ENCODE data around the gene MAP2K6.

MAP2K6 gene

GRCh38 chr17:69444023-69444422 lies 29.5 kb downstream of the MAP2K6 start:
- H2BK15ac ChIP-seq (replicated peaks; ENCODE audit: low read depth) = no peak overlapping the region
- no peaks in the 10 kb centered on the region for H3K27me3 ChIP-seq (ENCODE audit: insufficient read depth, low read length, poor library complexity)
- H3K4ac ChIP-seq (ENCODE audit: low read depth, low read length) = no peak overlapping the region
- H3K23ac ChIP-seq (ENCODE audit: low read length) = no peak overlapping the region
- no peak overlapping the region for H3K4me3 ChIP-seq (ENCODE audit: low read length)
- no peak overlapping the region for H2AK5ac ChIP-seq (ENCODE audit: low read length)
- no peak overlapping the region for H4K5ac ChIP-seq (ENCODE audit: low read length)
- H3K9ac ChIP-seq (ENCODE audit: low read length) = no peak overlapping the region
- no peaks in the 10 kb centered on the region for H3K79me1 ChIP-seq (ENCODE audit: low read length)
- no peak overlapping the region for H3K18ac ChIP-seq (ENCODE audit: low read length)
- no peaks in the 10 kb centered on the region for H3K36me3 ChIP-seq (ENCODE audit: control insufficient read depth, insufficient read depth, low read length)
- H3K56ac ChIP-seq (ENCODE audit: low read length) = no peak overlapping the region
- H3K4me2 ChIP-seq (ENCODE audit: low read length) = no peak overlapping the region
- H3K27ac ChIP-seq (ENCODE audit: low read depth, low read length) = no peak overlapping the region
- WGBS (ENCODE audit: extremely low coverage, insufficient coverage, low lambda C conversion rate) = no CpG with 5 or more reads among the region's 1 CpG
- no peak overlapping the region for H4K8ac ChIP-seq (ENCODE audit: low read depth, low read length)
- no peak for DNase-seq
- H3K79me2 ChIP-seq (ENCODE audit: control insufficient read depth, insufficient read depth, low read length) = no peaks in the 10 kb centered on the region
- H3K4me1 ChIP-seq (ENCODE audit: control insufficient read depth, low read depth, low read length) = peaks cover 6% of the 10 kb centered on the region
- no peak overlapping the region for H2BK5ac ChIP-seq (ENCODE audit: low read length)
- no peak overlapping the region for H2BK120ac ChIP-seq (ENCODE audit: low read depth, low read length)

GRCh38 chr17:69445132-69445531 lies 30.6 kb downstream of the MAP2K6 start:
- H4K5ac ChIP-seq (ENCODE audit: low read length) = no peak overlapping the region
- H3K4me3 ChIP-seq (ENCODE audit: low read length) = no peak overlapping the region
- no peak overlapping the region for H3K18ac ChIP-seq (ENCODE audit: low read length)
- no peak overlapping the region for H2BK15ac ChIP-seq (replicated peaks; ENCODE audit: low read depth)
- no peaks in the 10 kb centered on the region for H3K79me1 ChIP-seq (ENCODE audit: low read length)
- H4K8ac ChIP-seq (ENCODE audit: low read depth, low read length) = no peak overlapping the region
- H3K27ac ChIP-seq (ENCODE audit: low read depth, low read length) = no peak overlapping the region
- H3K9ac ChIP-seq (ENCODE audit: low read length) = no peak overlapping the region
- H3K36me3 ChIP-seq (ENCODE audit: control insufficient read depth, insufficient read depth, low read length) = no peaks in the 10 kb centered on the region
- no peak overlapping the region for H3K4me2 ChIP-seq (ENCODE audit: low read length)
- no CpG with 5 or more reads among the region's 2 CpGs for WGBS (ENCODE audit: extremely low coverage, insufficient coverage, low lambda C conversion rate)
- no peak overlapping the region for H2BK120ac ChIP-seq (ENCODE audit: low read depth, low read length)
- no peak for DNase-seq
- no peak overlapping the region for H2BK5ac ChIP-seq (ENCODE audit: low read length)
- H3K56ac ChIP-seq (ENCODE audit: low read length) = no peak overlapping the region
- no peaks in the 10 kb centered on the region for H3K27me3 ChIP-seq (ENCODE audit: insufficient read depth, low read length, poor library complexity)
- H2AK5ac ChIP-seq (ENCODE audit: low read length) = no peak overlapping the region
- peak overlapping the region; percentile 52 for H3K4ac ChIP-seq (ENCODE audit: low read depth, low read length)
- H3K4me1 ChIP-seq (ENCODE audit: control insufficient read depth, low read depth, low read length) = peaks cover 6% of the 10 kb centered on the region
- no peak overlapping the region for H3K23ac ChIP-seq (ENCODE audit: low read length)
- H3K79me2 ChIP-seq (ENCODE audit: control insufficient read depth, insufficient read depth, low read length) = no peaks in the 10 kb centered on the region

- H3K4me1 ChIP-seq (ENCODE audit: control insufficient read depth, low read depth, low read length) = peaks cover 17% of the 10 kb centered on the region
- peak overlapping the region; percentile 96 for H3K18ac ChIP-seq (ENCODE audit: low read length)
- no peak overlapping the region for H3K4me2 ChIP-seq (ENCODE audit: low read length)
- no peaks in the 10 kb centered on the region for H3K79me1 ChIP-seq (ENCODE audit: low read length)
- H3K9ac ChIP-seq (ENCODE audit: low read length) = peak overlapping the region; percentile 12
- peak overlapping the region; percentile 66 for H3K27ac ChIP-seq (ENCODE audit: low read depth, low read length)
- H2AK5ac ChIP-seq (ENCODE audit: low read length) = peak overlapping the region; percentile 59
- peak overlapping the region; percentile 41 for H3K4ac ChIP-seq (ENCODE audit: low read depth, low read length)
- no peak overlapping the region for H2BK15ac ChIP-seq (replicated peaks; ENCODE audit: low read depth)
- H2BK120ac ChIP-seq (ENCODE audit: low read depth, low read length) = peak overlapping the region; percentile 30
- no peak overlapping the region for H4K5ac ChIP-seq (ENCODE audit: low read length)
- no peak overlapping the region for H3K23ac ChIP-seq (ENCODE audit: low read length)
- DNase-seq = no peak
- no peak overlapping the region for H4K8ac ChIP-seq (ENCODE audit: low read depth, low read length)
- no peaks in the 10 kb centered on the region for H3K79me2 ChIP-seq (ENCODE audit: control insufficient read depth, insufficient read depth, low read length)
- no peaks in the 10 kb centered on the region for H3K36me3 ChIP-seq (ENCODE audit: control insufficient read depth, insufficient read depth, low read length)
- H3K4me3 ChIP-seq (ENCODE audit: low read length) = no peak overlapping the region
- H3K56ac ChIP-seq (ENCODE audit: low read length) = peak overlapping the region; percentile 81
- WGBS (ENCODE audit: extremely low coverage, insufficient coverage, low lambda C conversion rate) = no CpG with 5 or more reads among the region's 5 CpGs
- peak overlapping the region; percentile 48 for H2BK5ac ChIP-seq (ENCODE audit: low read length)
- H3K27me3 ChIP-seq (ENCODE audit: insufficient read depth, low read length, poor library complexity) = no peaks in the 10 kb centered on the region
Observed at GRCh38 chr17:69447726-69448125, 33.2 kb downstream of the MAP2K6 start.

GRCh38 chr17:69448431-69449102 lies 34.1 kb downstream of the MAP2K6 start:
- no CpG with 5 or more reads among the region's 16 CpGs for WGBS (ENCODE audit: extremely low coverage, insufficient coverage, low lambda C conversion rate)
- Histone ChIP-seq H2BK5ac (ENCODE audit: low read length) (peak overlapping the region; percentile 93), H2AK5ac (ENCODE audit: low read length) (peak overlapping the region; percentile 38), H3K4ac (ENCODE audit: low read depth, low read length) (peak overlapping the region; percentile 84), H3K27me3 (ENCODE audit: insufficient read depth, low read length, poor library complexity) (no peaks in the 10 kb centered on the region), H3K4me1 (ENCODE audit: control insufficient read depth, low read depth, low read length) (peaks cover 17% of the 10 kb centered on the region), H3K9ac (ENCODE audit: low read length) (peak overlapping the region; percentile 53), H2BK120ac (ENCODE audit: low read depth, low read length) (peak overlapping the region; percentile 10), H4K8ac (ENCODE audit: low read depth, low read length) (no peak overlapping the region), H3K18ac (ENCODE audit: low read length) (peak overlapping the region; percentile 88), H3K36me3 (ENCODE audit: control insufficient read depth, insufficient read depth, low read length) (no peaks in the 10 kb centered on the region), H3K23ac (ENCODE audit: low read length) (peak overlapping the region; percentile 82), H3K79me2 (ENCODE audit: control insufficient read depth, insufficient read depth, low read length) (no peaks in the 10 kb centered on the region), H2BK15ac (replicated peaks; ENCODE audit: low read depth) (no peak overlapping the region), H3K4me3 (ENCODE audit: low read length) (no peak overlapping the region), H4K5ac (ENCODE audit: low read length) (no peak overlapping the region), H3K79me1 (ENCODE audit: low read length) (no peaks in the 10 kb centered on the region), H3K4me2 (ENCODE audit: low read length) (peak overlapping the region; percentile 23), H3K56ac (ENCODE audit: low read length) (peak overlapping the region; percentile 83), H3K27ac (ENCODE audit: low read depth, low read length) (peak overlapping the region; percentile 97)
- DNase-seq = peak; percentile 98

- Histone ChIP-seq H3K4me2 (ENCODE audit: low read length) (no peak overlapping the region), H3K4me1 (ENCODE audit: control insufficient read depth, low read depth, low read length) (peaks cover 17% of the 10 kb centered on the region), H3K79me1 (ENCODE audit: low read length) (no peaks in the 10 kb centered on the region), H3K56ac (ENCODE audit: low read length) (peak overlapping the region; percentile 36), H3K36me3 (ENCODE audit: control insufficient read depth, insufficient read depth, low read length) (no peaks in the 10 kb centered on the region), H3K27me3 (ENCODE audit: insufficient read depth, low read length, poor library complexity) (no peaks in the 10 kb centered on the region), H3K9ac (ENCODE audit: low read length) (no peak overlapping the region), H3K23ac (ENCODE audit: low read length) (no peak overlapping the region), H2BK5ac (ENCODE audit: low read length) (peak overlapping the region; percentile 13), H3K27ac (ENCODE audit: low read depth, low read length) (no peak overlapping the region), H3K4me3 (ENCODE audit: low read length) (no peak overlapping the region), H4K8ac (ENCODE audit: low read depth, low read length) (no peak overlapping the region), H3K4ac (ENCODE audit: low read depth, low read length) (no peak overlapping the region), H3K79me2 (ENCODE audit: control insufficient read depth, insufficient read depth, low read length) (no peaks in the 10 kb centered on the region), H2BK15ac (replicated peaks; ENCODE audit: low read depth) (peak overlapping the region; percentile 67), H2AK5ac (ENCODE audit: low read length) (peak overlapping the region; percentile 79), H4K5ac (ENCODE audit: low read length) (no peak overlapping the region), H3K18ac (ENCODE audit: low read length) (no peak overlapping the region), H2BK120ac (ENCODE audit: low read depth, low read length) (no peak overlapping the region)
- WGBS (ENCODE audit: extremely low coverage, insufficient coverage, low lambda C conversion rate) = no CpG with 5 or more reads among the region's 4 CpGs
- no peak for DNase-seq
Observed at GRCh38 chr17:69450131-69450530, 35.6 kb downstream of the MAP2K6 start.

- H3K27me3 ChIP-seq (ENCODE audit: insufficient read depth, low read length, poor library complexity) = no peaks in the 10 kb centered on the region
- H2AK5ac ChIP-seq (ENCODE audit: low read length) = no peak overlapping the region
- H3K56ac ChIP-seq (ENCODE audit: low read length) = peak overlapping the region; percentile 61
- H3K79me2 ChIP-seq (ENCODE audit: control insufficient read depth, insufficient read depth, low read length) = no peaks in the 10 kb centered on the region
- H3K18ac ChIP-seq (ENCODE audit: low read length) = peak overlapping the region; percentile 42
- H3K27ac ChIP-seq (ENCODE audit: low read depth, low read length) = no peak overlapping the region
- H2BK15ac ChIP-seq (replicated peaks; ENCODE audit: low read depth) = no peak overlapping the region
- no peaks in the 10 kb centered on the region for H3K79me1 ChIP-seq (ENCODE audit: low read length)
- H3K9ac ChIP-seq (ENCODE audit: low read length) = no peak overlapping the region
- peaks cover 17% of the 10 kb centered on the region for H3K4me1 ChIP-seq (ENCODE audit: control insufficient read depth, low read depth, low read length)
- H3K4me3 ChIP-seq (ENCODE audit: low read length) = no peak overlapping the region
- DNase-seq = no peak
- H2BK5ac ChIP-seq (ENCODE audit: low read length) = no peak overlapping the region
- H4K8ac ChIP-seq (ENCODE audit: low read depth, low read length) = no peak overlapping the region
- no peak overlapping the region for H3K4me2 ChIP-seq (ENCODE audit: low read length)
- H3K23ac ChIP-seq (ENCODE audit: low read length) = no peak overlapping the region
- peak overlapping the region; percentile 19 for H2BK120ac ChIP-seq (ENCODE audit: low read depth, low read length)
- H4K5ac ChIP-seq (ENCODE audit: low read length) = no peak overlapping the region
- H3K4ac ChIP-seq (ENCODE audit: low read depth, low read length) = peak overlapping the region; percentile 59
- WGBS (ENCODE audit: extremely low coverage, insufficient coverage, low lambda C conversion rate) = no CpG with 5 or more reads among the region's 7 CpGs
- no peaks in the 10 kb centered on the region for H3K36me3 ChIP-seq (ENCODE audit: control insufficient read depth, insufficient read depth, low read length)
Observed at GRCh38 chr17:69450918-69451317, 36.4 kb downstream of the MAP2K6 start.
